Panc1 (cell line): ENCODE measurements around the gene SPINK13. TPM values are rescaled to one million over a fixed set of nuclear protein-coding genes. Genes with fewer than 3 reads are reported as not detected.
"Not testable (repeated sequence)": the region's sequence is repeated elsewhere in the genome, so short reads cannot be mapped to it uniquely, and the experiment has no call there.

ENCODE experiments used
- ATAC-seq: fragments of 200-7000 bp; cut with Tn5 transposase; 2 replicates; pipeline ENCODE4 v1.9.1; 2020; ENCODE audit warnings: mild to moderate bottlenecking, moderate library complexity
- BruUV-seq: library from RNA; stranded (reverse); fragments of 400-500 nt; replicated peaks from 2 replicates; lab custom pipeline; 2021; lab: Mats Ljungman, UMichigan
- CTCF ChIA-PET: fragments of 300-600 bp; sonication (Branson Sonifier 250); formaldehyde crosslinking; loops from one replicate; lab custom pipeline; 2022; ENCODE audit warnings: antibody characterized with exemption; lab: Charles Lee
- POLR2A ChIA-PET: fragments of 300-600 bp; sonication (Branson Sonifier 250); formaldehyde crosslinking; loops from one replicate; lab custom pipeline; 2022; ENCODE audit warnings: antibody characterized with exemption; lab: Charles Lee
- DNase-seq: peaks from one replicate; pipeline ENCODE4 v3.0.0-alpha.2; 2010; ENCODE audit warnings: low read depth, low spot score
- H3K27ac ChIP-seq: 2 replicates; pipeline ENCODE4 v1.5.1; 2011; ENCODE audit warnings: mild to moderate bottlenecking, low read length, inconsistent platforms
- H3K27me3 ChIP-seq: fragments of 200-500 bp; sonication (Bioruptor generic); 2 replicates; pipeline ENCODE4 v1.6.0; 2014; ENCODE audit warnings: low read length, inconsistent platforms; ENCODE audit not compliant: control insufficient read depth, insufficient read depth
- H3K36me3 ChIP-seq: fragments of 200-500 bp; sonication (Bioruptor generic); 2 replicates; pipeline ENCODE4 v1.5.1; 2014; ENCODE audit warnings: inconsistent platforms, mild to moderate bottlenecking, low read length, moderate library complexity; ENCODE audit not compliant: control insufficient read depth, insufficient read depth
- H3K4me1 ChIP-seq: 2 replicates; pipeline ENCODE4 v1.5.1; 2011; ENCODE audit warnings: inconsistent platforms, mild to moderate bottlenecking, low read length, moderate library complexity; ENCODE audit not compliant: control insufficient read depth, insufficient read depth
- H3K4me3 ChIP-seq, 2 experiments: 2 replicates each; pipeline ENCODE4 v1.5.1; 2011 to 2012; ENCODE audit warnings: low read depth in 2 of 2, low read length in 2 of 2, mild to moderate bottlenecking in 2 of 2, inconsistent platforms in 1 of 2, moderate library complexity in 1 of 2
- H3K9me3 ChIP-seq: fragments of 200-500 bp; sonication (Bioruptor generic); 2 replicates; pipeline ENCODE4 v1.5.1; 2014; ENCODE audit warnings: low read depth, mild to moderate bottlenecking, inconsistent platforms, low read length, moderate library complexity; ENCODE audit not compliant: control insufficient read depth, insufficient read depth
- CTCF ChIP-seq: fragments of 450-650 bp; IDR thresholded peaks from 2 replicates; pipeline ENCODE4 v1.5.1; 2017; ENCODE audit warnings: mild to moderate bottlenecking
- POLR2AphosphoS5 ChIP-seq: IDR thresholded peaks from 2 replicates; pipeline ENCODE4 v1.6.1; 2012; ENCODE audit warnings: mild to moderate bottlenecking, low read depth, low read length, moderate library complexity
- REST ChIP-seq, 2 experiments: IDR thresholded peaks; 2 replicates each; pipeline ENCODE4 v1.6.1; 2011 to 2012; ENCODE audit warnings: low read depth in 2 of 2, control low read depth in 1 of 2, low read length in 1 of 2, mild to moderate bottlenecking in 1 of 2, moderate library complexity in 1 of 2; ENCODE audit not compliant: insufficient read depth in 1 of 2
- SIN3A ChIP-seq: IDR thresholded peaks from 2 replicates; pipeline ENCODE4 v1.6.1; 2012; ENCODE audit warnings: low read depth, mild to moderate bottlenecking, low read length, moderate library complexity, borderline replicate concordance; ENCODE audit not compliant: insufficient read depth
- TCF7L2 ChIP-seq: IDR thresholded peaks from 2 replicates; pipeline ENCODE4 v1.6.1; 2011; ENCODE audit warnings: mild to moderate bottlenecking, low read depth, low read length, inconsistent platforms
- in situ Hi-C: cut with HindIII; loops from 2 replicates; pipeline ENCODE4 v1.10.0; 2016; ENCODE audit warnings: low sequenced_read_pairs, low pct_unique_long_range_greater_than_20kb
- intact Hi-C: fragments of 100-400 bp; cut with micrococcal nuclease; formaldehyde crosslinking; loops from one replicate; pipeline ENCODE4 v1.10.0; 2022; ENCODE audit not compliant: unreplicated experiment
- total RNA-seq: library from RNA; stranded (reverse); gene quantifications from one replicate; pipeline ENCODE4 v1.2.1, GENCODE V29; 2021; ENCODE audit not compliant: unreplicated experiment

SPINK13 gene
- total RNA-seq, 1 experiment from 2014 or later: not detected

DNA sequence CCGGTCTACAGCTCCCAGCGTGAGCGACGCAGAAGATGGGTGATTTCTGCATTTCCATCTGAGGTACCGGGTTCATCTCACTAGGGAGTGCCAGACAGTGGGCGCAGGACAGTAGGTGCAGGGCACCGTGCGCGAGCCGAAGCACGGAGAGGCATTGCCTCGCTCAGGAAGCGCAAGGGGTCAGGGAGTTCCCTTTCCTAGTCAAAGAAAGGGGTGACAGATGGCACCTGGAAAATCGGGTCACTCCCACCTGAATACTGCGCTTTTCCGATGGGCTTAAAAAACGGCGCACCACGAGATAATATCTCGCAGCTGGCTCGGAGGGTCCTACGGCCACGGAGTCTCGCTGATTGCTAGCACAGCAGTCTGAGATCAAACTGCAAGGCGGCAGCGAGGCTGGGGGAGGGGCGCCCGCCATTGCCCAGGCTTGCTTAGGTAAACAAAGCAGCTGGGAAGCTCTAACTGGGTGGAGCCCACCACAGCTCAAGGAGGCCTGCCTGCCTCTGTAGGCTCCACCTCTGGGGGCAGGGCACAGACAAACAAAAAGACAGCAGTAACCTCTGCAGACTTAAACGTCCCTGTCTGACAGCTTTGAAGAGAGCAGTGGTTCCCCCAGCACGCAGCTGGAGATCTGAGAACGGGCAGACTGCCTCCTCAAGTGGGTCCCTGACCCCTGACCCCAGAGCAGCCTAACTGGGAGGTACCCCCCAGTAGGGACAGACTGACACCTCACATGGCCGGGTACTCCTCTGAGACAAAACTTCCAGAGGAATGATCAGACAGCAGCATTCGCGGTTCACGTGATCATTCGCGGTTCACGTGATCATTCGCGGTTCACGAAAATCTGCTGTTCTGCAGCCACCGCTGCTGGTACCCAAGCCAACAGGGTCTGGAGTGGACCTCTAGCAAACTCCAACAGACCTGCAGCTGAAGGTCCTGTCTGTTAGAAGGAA, 51.7 kb downstream of the SPINK13 start:
- in situ Hi-C loops, BruUV-seq, CTCF ChIA-PET, H3K9me3 ChIP-seq, H3K36me3 ChIP-seq, H3K4me1 ChIP-seq, H3K27ac ChIP-seq, H3K4me3 ChIP-seq, DNase-seq, H3K27me3 ChIP-seq, POLR2A ChIA-PET, ATAC-seq, intact Hi-C loops: not testable (repeated sequence)

DNA sequence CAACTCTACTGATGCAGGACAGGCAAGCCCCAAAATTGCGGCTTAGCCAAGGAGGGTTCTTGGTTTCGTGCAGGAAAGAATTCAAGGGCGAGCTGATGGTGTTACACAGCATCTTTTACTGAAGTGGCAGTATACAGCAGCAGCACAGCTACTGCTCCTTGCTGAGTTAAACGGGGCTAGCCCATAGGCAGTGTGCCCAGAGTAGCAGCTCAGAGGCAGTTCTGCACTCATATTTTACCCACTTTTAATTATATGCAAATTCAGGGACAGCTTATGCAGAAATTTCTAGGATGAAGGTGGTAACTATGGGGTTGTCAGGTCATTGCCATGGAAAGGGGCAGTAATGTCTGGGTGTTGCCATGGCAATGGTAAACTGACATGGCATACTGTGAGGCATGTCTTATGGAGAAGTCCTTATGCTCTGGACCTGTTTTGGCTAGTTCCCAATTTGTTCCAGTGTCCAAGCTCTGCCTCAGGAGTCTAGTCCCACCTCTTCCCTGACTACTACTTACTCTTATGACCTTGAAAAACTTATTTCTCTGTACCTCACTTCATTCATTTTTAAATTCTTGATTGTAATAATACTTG, 64.8 kb downstream of the SPINK13 start:
- H3K4me3 ChIP-seq: no peak overlapping the region
- TF ChIP-seq SIN3A (no peak), CTCF (no peak), REST (IDR thresholded peaks at IDR 0.05; ENCODE audit: insufficient read depth in 1 of 2, low read depth in 2 of 2, low read length in 1 of 2) (no peak), TCF7L2 (no peak), POLR2AphosphoS5 (no peak)
- POLR2A ChIA-PET: no interaction called here
- H3K4me1 ChIP-seq: no peaks in the 10 kb centered on the region
- BruUV-seq: no TSS peak
- ATAC-seq: no peak
- no peaks in the 10 kb centered on the region for H3K36me3 ChIP-seq
- CTCF ChIA-PET: no interaction called here
- no peaks in the 10 kb centered on the region for H3K27me3 ChIP-seq
- intact Hi-C loops: no loop called here
- no peak overlapping the region for H3K27ac ChIP-seq
- in situ Hi-C loops: no loop called here
- DNase-seq: no peak
- H3K9me3 ChIP-seq: no peaks in the 10 kb centered on the region

DNA sequence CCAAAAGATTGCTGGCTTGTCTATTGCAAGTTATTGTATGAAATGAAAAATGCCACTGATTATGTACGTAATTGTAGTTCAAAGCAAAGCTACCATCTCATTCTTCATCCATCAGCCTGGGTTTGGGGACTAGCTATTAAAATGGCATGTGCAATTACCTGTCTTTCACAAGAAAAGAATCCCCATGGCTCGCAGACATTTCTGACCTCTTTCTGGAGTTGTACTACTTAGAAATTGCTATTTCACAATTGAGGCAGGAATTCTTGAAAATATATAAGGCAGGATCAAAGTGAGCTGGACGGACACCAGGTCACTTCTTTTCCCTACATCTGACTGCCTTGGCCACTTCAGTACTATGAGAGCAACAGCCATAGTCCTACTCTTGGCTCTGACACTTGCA, 66.7 kb downstream of the SPINK13 start, which contains the start of gene SPINK9:
Gene SPINK9, plus strand, starts transcription at position 301 of the 400 bp plus-strand sequence. Its CDS starts 55 bp downstream, at position 356.
- Histone ChIP-seq H3K36me3 (no peaks in the 10 kb centered on the region), H3K27me3 (no peaks in the 10 kb centered on the region), H3K9me3 (no peaks in the 10 kb centered on the region), H3K4me3 (no peak within 1 kb of the TSS), H3K4me1 (no peaks in the 10 kb centered on the region), H3K27ac (no peak within 1 kb of the TSS)
- in situ Hi-C loops (no loop called here), intact Hi-C loops (no loop called here)
- no TSS peak for BruUV-seq
- ChIA-PET POLR2A (no interaction called here), CTCF (no interaction called here)
- ATAC-seq: no peak
- DNase-seq: no peak
- TF ChIP-seq SIN3A (no peak), REST (IDR thresholded peaks at IDR 0.05; ENCODE audit: insufficient read depth in 1 of 2, low read depth in 2 of 2, low read length in 1 of 2) (no peak), TCF7L2 (no peak), POLR2AphosphoS5 (no peak)
